Measurements from ENCODE around the gene RNF151. TPM values are rescaled to one million over a fixed set of nuclear protein-coding genes. Genes with fewer than 3 reads are reported as not detected.
A peak's percentile ranks its signal among the peaks of the same experiment; 100 is the strongest.

The RNF151 gene
- total and polyA plus RNA-seq, 10 of the 15 experiments (the other 5 are each of a cell fraction or from before 2014, with no cell fraction given), result 0.17 to 0.56 TPM; not detected in 8

GRCh38 chr16:1929578-1930337 lies 36.9 kb upstream of the RNF151 start:
- Histone ChIP-seq H3K9me3 (replicated peaks; ENCODE audit: control insufficient read depth, insufficient read depth, low read length) (no peaks in the 10 kb centered on the region), H3K27me3 (replicated peaks in 1 of 2; ENCODE audit: control insufficient read depth in 2 of 2, insufficient read depth in 2 of 2, low read length in 1 of 2) (no peaks in the 10 kb centered on the region; a peak in 3 of 4 replicates), H4K20me1 (ENCODE audit: control insufficient read depth, insufficient read depth) (no peaks in the 10 kb centered on the region), H3K36me3 (ENCODE audit: control insufficient read depth in 2 of 2, insufficient read depth in 2 of 2, low read length in 1 of 2) (no peaks in the 10 kb centered on the region), H2AFZ (ENCODE audit: control insufficient read depth, low read depth, low read length) (peak overlapping the region; percentile 73), H3K27ac (ENCODE audit: control insufficient read depth, insufficient read depth) (no peak overlapping the region), H3K4me1 (ENCODE audit: control insufficient read depth, insufficient read depth, low read length) (no peaks in the 10 kb centered on the region; the same call in 1 of the 2 replicates), H3K9ac (ENCODE audit: control insufficient read depth, insufficient read depth, low read length) (no peak overlapping the region), H3K4me2 (ENCODE audit: control insufficient read depth, insufficient read depth) (peak overlapping the region; percentile 62), H3K4me3 (peak overlapping the region; percentile 60; the same call in 1 of the 2 replicates), H3K79me2 (ENCODE audit: control insufficient read depth, insufficient read depth, low read length) (no peaks in the 10 kb centered on the region)
- ATAC-seq (peak; percentile 98), FAIRE-seq (no peak), DNase-seq (ENCODE audit: low read depth, low spot score) (no peak)
- RAD21 ChIA-PET (ENCODE audit: unreplicated experiment), result interaction anchor here (1.0 to 2.0 kb wide), 4 partner anchors 11 to 147 kb away, joined by 3 to 6 read pairs (median 4); partner anchors contain the start of genes FAHD1, NUBP2 and SPSB3
- SMC1A ChIA-PET (ENCODE audit: uncharacterized antibody, unreplicated experiment), result interaction anchor here (1.3 to 1.8 kb wide), 3 partner anchors 63 to 211 kb away, joined by 3 to 5 read pairs (median 3); no protein-coding TSS in a partner anchor
- CTCF ChIA-PET, result interaction anchor here (0.6 to 4.2 kb wide), 9 partner anchors 10 to 119 kb away, joined by 3 to 21 read pairs (median 6); no protein-coding TSS in a partner anchor
- intact Hi-C loops (cut with micrococcal nuclease; ENCODE audit: unreplicated experiment) (loop anchor here (2.0 kb wide), 1 partner anchor 67 kb away; no protein-coding TSS in a partner anchor), in situ Hi-C loops (cut with MboI) (loop anchor here (10.0 kb wide), 1 partner anchor 65 kb away; no protein-coding TSS in a partner anchor)
- BruUV-seq (replicated peaks), result no TSS peak
- 11% methylated on average over 50 of the region's 70 CpGs for WGBS (ENCODE audit: insufficient coverage, insufficient replicate concordance, low lambda C conversion rate, missing lambda C conversion rate)
- POLR2A ChIA-PET, result interaction anchor here (0.6 to 0.9 kb wide), 2 partner anchors 78 to 147 kb away, joined by 3 to 7 read pairs; partner anchors contain the start of genes NUBP2 and SPSB3
- TF ChIP-seq NRF1 (conservative IDR thresholded peaks at IDR 0.05; ENCODE audit: low read depth, low read length) (peak; percentile 91), EGR1 (IDR thresholded peaks at IDR 0.05; ENCODE audit: borderline replicate concordance in 1 of 2, low read depth in 2 of 2, low read length in 2 of 2) (0 out of 3 replicates have a peak, but pooled peaks of 1 of the 2 experiments have one; percentile 46), USF2 (IDR thresholded peaks at IDR 0.05; ENCODE audit: borderline replicate concordance, low read depth, low read length) (no peak), MXI1 (IDR thresholded peaks at IDR 0.05; ENCODE audit: low read depth, low read length) (peak; percentile 78), RB1 (IDR thresholded peaks at IDR 0.05; ENCODE audit: borderline replicate concordance) (peak; percentile 83; the same call in 1 of the 2 replicates), SUPT20H (IDR thresholded peaks at IDR 0.05; ENCODE audit: borderline replicate concordance, control insufficient read depth, low read depth, low read length) (no peak), HCFC1 (IDR thresholded peaks at IDR 0.05; ENCODE audit: low read length) (peak; percentile 22; the same call in 1 of the 2 replicates), SREBF1 (IDR thresholded peaks at IDR 0.05; ENCODE audit: low read length) (no peak), NKRF (conservative IDR thresholded peaks at IDR 0.05) (peak; percentile 55; the same call in 1 of the 2 replicates), ASH2L (IDR thresholded peaks at IDR 0.05; ENCODE audit: borderline replicate concordance, low read depth) (no peak), POLR2AphosphoS2 (IDR thresholded peaks at IDR 0.05; ENCODE audit: low read depth, low read length) (no peak), SMC3 (IDR thresholded peaks at IDR 0.05; ENCODE audit: borderline replicate concordance, low read length) (peak; percentile 89), SP1 (IDR thresholded peaks at IDR 0.05; ENCODE audit: low read depth, low read length) (peak; percentile 29), FOS (IDR thresholded peaks at IDR 0.05; ENCODE audit: borderline replicate concordance, extremely low read depth, insufficient read length) (no peak), LARP7 (IDR thresholded peaks at IDR 0.05) (peak; percentile 92), ZNF217 (IDR thresholded peaks at IDR 0.05) (0 out of 2 replicates have a peak, but pooled peaks have one; percentile 60)
- TF ChIP-seq, protein P1, sequence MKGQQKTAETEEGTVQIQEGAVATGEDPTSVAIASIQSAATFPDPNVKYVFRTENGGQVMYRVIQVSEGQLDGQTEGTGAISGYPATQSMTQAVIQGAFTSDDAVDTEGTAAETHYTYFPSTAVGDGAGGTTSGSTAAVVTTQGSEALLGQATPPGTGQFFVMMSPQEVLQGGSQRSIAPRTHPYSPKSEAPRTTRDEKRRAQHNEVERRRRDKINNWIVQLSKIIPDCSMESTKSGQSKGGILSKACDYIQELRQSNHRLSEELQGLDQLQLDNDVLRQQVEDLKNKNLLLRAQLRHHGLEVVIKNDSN (IDR thresholded peaks at IDR 0.05; ENCODE audit: borderline replicate concordance, extremely low read length, insufficient read depth, low read depth, low read length), result peak; percentile 3
- TF ChIP-seq, protein P2, sequence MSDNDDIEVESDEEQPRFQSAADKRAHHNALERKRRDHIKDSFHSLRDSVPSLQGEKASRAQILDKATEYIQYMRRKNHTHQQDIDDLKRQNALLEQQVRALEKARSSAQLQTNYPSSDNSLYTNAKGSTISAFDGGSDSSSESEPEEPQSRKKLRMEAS (IDR thresholded peaks at IDR 0.05; ENCODE audit: low read depth, low read length), result peak; percentile 88

Data from GM12878 (cell line).